Caco-2 (cell line): ENCODE data around the gene ZBTB39. TPM values are rescaled to one million over a fixed set of nuclear protein-coding genes. Genes with fewer than 3 reads are reported as not detected.
"Not testable (repeated sequence)": the region's sequence is repeated elsewhere in the genome, so short reads cannot be mapped to it uniquely, and the experiment has no call there.

Experiments used
- BruUV-seq: library from RNA; stranded (reverse); fragments of 400-500 nt; replicated peaks from 2 replicates; lab custom pipeline; 2021; lab: Mats Ljungman, UMichigan
- CTCF ChIA-PET: fragments of 300-600 bp; sonication (Branson Sonifier 250); formaldehyde crosslinking; loops from one replicate; lab custom pipeline; 2022; ENCODE audit warnings: antibody characterized with exemption; lab: Charles Lee
- POLR2A ChIA-PET: fragments of 300-600 bp; sonication (Branson Sonifier 250); formaldehyde crosslinking; loops from one replicate; lab custom pipeline; 2022; ENCODE audit warnings: antibody characterized with exemption; lab: Charles Lee
- DNase-seq, 2 experiments: peaks; one replicate each; pipeline versions ENCODE4 v3.0.0 to v3.0.0-alpha.2; 2020 to 2022
- H3K27me3 ChIP-seq: replicated peaks from 2 replicates; pipeline ENCODE4 v1.6.0; 2011; ENCODE audit warnings: low read length; ENCODE audit not compliant: control insufficient read depth, insufficient read depth
- H3K36me3 ChIP-seq: 2 replicates; pipeline ENCODE4 v1.5.1; 2011; ENCODE audit warnings: low read length; ENCODE audit not compliant: control insufficient read depth, insufficient read depth
- H3K4me1 ChIP-seq: fragments of 250-450 bp; sonication (Bioruptor Pico); 2 replicates; pipeline ENCODE4 v1.5.1; 2020; ENCODE audit warnings: mild to moderate bottlenecking
- H3K4me3 ChIP-seq: 2 replicates; pipeline ENCODE4 v1.5.1; 2011; ENCODE audit warnings: low read depth, mild to moderate bottlenecking, control low read depth, low read length
- H3K9me3 ChIP-seq: fragments of 250-450 bp; sonication (Bioruptor Pico); 2 replicates; pipeline ENCODE4 v1.5.1; 2020; ENCODE audit warnings: mild to moderate bottlenecking, moderate library complexity
- H3K27ac Mint-ChIP-seq: one replicate; pipeline ENCODE4 v1.8.0; 2022; ENCODE audit warnings: mixed read lengths; ENCODE audit not compliant: unreplicated experiment
- H3K27me3 Mint-ChIP-seq: one replicate; pipeline ENCODE4 v1.8.0; 2022; ENCODE audit warnings: mixed read lengths; ENCODE audit not compliant: insufficient read depth, unreplicated experiment
- H3K36me3 Mint-ChIP-seq: one replicate; pipeline ENCODE4 v1.8.0; 2022; ENCODE audit warnings: mild to moderate bottlenecking, mixed read lengths; ENCODE audit not compliant: insufficient read depth, unreplicated experiment
- H3K4me1 Mint-ChIP-seq: one replicate; pipeline ENCODE4 v1.8.0; 2022; ENCODE audit warnings: low read depth, mixed read lengths; ENCODE audit not compliant: unreplicated experiment
- H3K4me3 Mint-ChIP-seq: one replicate; pipeline ENCODE4 v1.8.0; 2022; ENCODE audit warnings: mild to moderate bottlenecking, moderate library complexity, mixed read lengths; ENCODE audit not compliant: unreplicated experiment
- H3K9me3 Mint-ChIP-seq: one replicate; pipeline ENCODE4 v1.8.0; 2022; ENCODE audit warnings: mixed read lengths; ENCODE audit not compliant: unreplicated experiment
- intact Hi-C: fragments of 100-400 bp; cut with micrococcal nuclease; formaldehyde crosslinking; loops from one replicate; pipeline ENCODE4 v1.10.0; 2022; ENCODE audit not compliant: unreplicated experiment
- total RNA-seq: library from RNA; stranded (reverse); gene quantifications from 2 replicates; pipeline ENCODE4 v1.2.3, GENCODE V29; 2022

Gene ZBTB39
- total RNA-seq, 1 experiment from 2014 or later: 12.8 TPM

DNA sequence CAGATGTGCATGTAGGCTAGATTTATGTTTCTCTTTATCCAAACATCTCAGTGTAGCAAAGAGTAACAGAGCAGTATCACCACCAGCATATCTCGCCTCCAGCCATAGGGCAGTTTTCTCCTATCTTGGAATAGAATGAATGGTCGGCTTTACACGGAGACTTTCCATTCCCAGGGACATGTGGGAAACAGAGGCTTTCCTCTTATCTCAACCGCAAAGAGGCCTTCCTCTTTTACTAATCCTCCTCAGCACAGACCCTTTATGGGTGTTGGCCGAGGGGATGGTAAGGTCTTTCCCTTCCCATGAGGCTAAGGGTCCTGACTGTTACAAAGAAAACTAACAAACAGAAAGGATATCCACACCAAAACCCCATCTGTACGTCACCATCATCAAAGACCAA lies 37.4 kb downstream of the ZBTB39 start:
- H3K4me3 Mint-ChIP-seq, H3K9me3 ChIP-seq, H3K4me1 ChIP-seq, BruUV-seq, H3K4me3 ChIP-seq, DNase-seq, CTCF ChIA-PET, H3K27me3 ChIP-seq, H3K36me3 ChIP-seq, intact Hi-C loops, H3K4me1 Mint-ChIP-seq, H3K27ac Mint-ChIP-seq, POLR2A ChIA-PET, H3K27me3 Mint-ChIP-seq, H3K9me3 Mint-ChIP-seq, H3K36me3 Mint-ChIP-seq: not testable (repeated sequence)

DNA sequence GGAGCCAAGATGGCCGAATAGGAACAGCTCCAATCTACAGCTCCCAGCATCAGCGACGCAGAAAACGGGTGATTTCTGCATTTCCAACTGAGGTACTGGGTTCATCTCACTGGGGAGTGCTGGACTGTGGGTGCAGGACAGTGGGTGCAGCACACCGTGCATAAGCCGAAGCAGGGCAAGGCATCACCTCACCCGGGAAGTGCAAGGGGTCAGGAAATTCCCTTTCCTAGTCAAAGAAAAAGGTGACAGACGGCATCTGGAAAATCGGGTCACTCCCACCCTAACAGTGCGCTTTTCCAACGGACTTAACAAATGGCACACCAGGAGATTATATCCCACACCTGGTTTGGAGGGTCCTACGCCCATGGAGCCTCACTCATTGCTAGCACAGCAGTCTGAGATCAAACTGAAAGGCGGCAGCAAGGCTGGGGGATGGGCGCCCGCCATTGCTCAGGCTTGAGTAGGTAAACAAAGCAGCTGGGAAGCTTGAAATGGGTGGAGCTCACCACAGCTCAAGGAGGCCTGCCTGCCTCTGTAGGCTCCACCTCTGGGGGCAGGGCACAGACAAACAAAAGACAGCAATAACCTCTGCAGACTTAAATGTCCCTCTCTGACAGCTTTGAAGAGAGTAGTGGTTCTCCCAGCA lies 40.2 kb downstream of the ZBTB39 start:
- H3K27ac Mint-ChIP-seq, H3K36me3 ChIP-seq, H3K4me1 Mint-ChIP-seq, H3K27me3 ChIP-seq, intact Hi-C loops, H3K9me3 Mint-ChIP-seq, H3K36me3 Mint-ChIP-seq, POLR2A ChIA-PET, H3K27me3 Mint-ChIP-seq, H3K4me3 ChIP-seq, H3K9me3 ChIP-seq, H3K4me1 ChIP-seq, CTCF ChIA-PET, BruUV-seq: not testable (repeated sequence)
- peak overlapping the region; percentile 17 for H3K4me3 Mint-ChIP-seq
- DNase-seq: peak; percentile 17 to 50

DNA sequence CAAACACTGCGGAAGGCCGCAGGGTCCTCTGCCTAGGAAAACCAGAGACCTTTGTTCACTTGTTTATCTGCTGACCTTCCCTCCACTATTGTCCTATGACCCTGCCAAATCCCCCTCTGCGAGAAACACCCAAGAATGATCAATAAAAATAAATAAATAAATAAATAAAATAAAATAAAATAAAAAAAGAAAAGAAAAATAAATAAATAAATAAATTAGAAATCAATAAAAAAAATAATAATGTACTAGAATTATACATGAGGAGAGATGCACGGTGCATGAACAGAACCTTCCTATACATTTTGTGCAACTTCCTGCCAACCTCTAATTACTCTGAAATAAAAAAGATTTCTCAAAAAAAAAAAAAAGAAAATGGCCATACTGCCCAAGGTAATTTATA lies 41.2 kb downstream of the ZBTB39 start:
- CTCF ChIA-PET, BruUV-seq: not testable (repeated sequence)

DNA sequence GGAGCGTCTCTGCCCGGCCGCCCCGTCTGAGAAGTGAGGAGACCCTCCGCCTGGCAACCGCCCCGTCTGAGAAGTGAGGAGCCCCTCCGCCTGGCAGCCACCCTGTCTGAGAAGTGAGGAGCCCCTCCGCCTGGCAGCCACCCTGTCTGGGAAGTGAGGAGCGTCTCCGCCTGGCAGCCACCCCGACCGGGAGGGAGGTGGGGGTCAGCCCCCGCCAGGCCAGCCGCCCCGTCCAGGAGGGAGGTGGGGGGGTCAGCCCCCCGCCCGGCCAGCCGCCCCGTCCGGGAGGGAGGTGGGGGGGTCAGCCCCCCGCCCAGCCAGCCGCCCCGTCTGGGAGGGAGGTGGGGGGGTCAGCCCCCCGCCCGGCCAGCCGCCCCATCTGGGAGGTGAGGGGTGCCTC lies 42.8 kb downstream of the ZBTB39 start:
- POLR2A ChIA-PET, H3K9me3 Mint-ChIP-seq, H3K4me1 Mint-ChIP-seq, H3K9me3 ChIP-seq, H3K4me1 ChIP-seq, H3K27ac Mint-ChIP-seq, H3K4me3 ChIP-seq, H3K36me3 Mint-ChIP-seq, H3K27me3 ChIP-seq, BruUV-seq, H3K27me3 Mint-ChIP-seq, H3K4me3 Mint-ChIP-seq, intact Hi-C loops, H3K36me3 ChIP-seq, CTCF ChIA-PET, DNase-seq: not testable (repeated sequence)

More for the DNA sequence above, 41.2 kb downstream of the ZBTB39 start:
- H3K9me3 ChIP-seq, H3K4me1 Mint-ChIP-seq, H3K36me3 Mint-ChIP-seq, H3K4me3 ChIP-seq, H3K4me1 ChIP-seq, H3K27ac Mint-ChIP-seq, H3K4me3 Mint-ChIP-seq, POLR2A ChIA-PET, H3K27me3 Mint-ChIP-seq, H3K27me3 ChIP-seq, DNase-seq, intact Hi-C loops, H3K9me3 Mint-ChIP-seq, H3K36me3 ChIP-seq: not testable (repeated sequence)

DNA sequence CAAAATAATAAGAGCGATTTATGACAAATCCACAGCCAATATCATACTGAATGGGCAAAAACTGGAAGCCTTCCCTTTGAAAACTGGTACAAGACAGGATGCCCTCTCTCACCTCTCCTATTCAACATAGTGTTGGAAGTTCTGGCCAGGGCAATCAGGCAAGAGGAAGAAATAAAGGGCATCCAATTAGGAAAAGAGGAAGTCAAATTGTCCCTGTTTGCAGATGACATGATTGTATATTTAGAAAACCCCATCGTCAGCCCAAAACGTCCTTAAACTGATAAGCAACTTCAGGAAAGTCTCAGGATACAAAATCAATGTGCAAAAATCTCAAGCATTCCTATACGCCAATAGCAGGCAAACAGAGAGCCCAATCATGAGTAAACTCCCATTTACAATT lies 44.1 kb downstream of the ZBTB39 start:
- POLR2A ChIA-PET, H3K4me3 Mint-ChIP-seq, CTCF ChIA-PET, intact Hi-C loops, DNase-seq, H3K36me3 ChIP-seq, H3K27ac Mint-ChIP-seq, BruUV-seq, H3K4me1 ChIP-seq, H3K36me3 Mint-ChIP-seq, H3K27me3 ChIP-seq, H3K9me3 ChIP-seq, H3K4me1 Mint-ChIP-seq, H3K9me3 Mint-ChIP-seq, H3K27me3 Mint-ChIP-seq, H3K4me3 ChIP-seq: not testable (repeated sequence)
